Activated CD4-positive, alpha-beta T cell treated with anti-CD3 and anti-CD28 coated beads, Interleukin-2, amount 10 ng/mL, durations not matched to agents 24 days and 14 days (primary cell): Measurements from ENCODE around the gene NLRC5. TPM values are rescaled to one million over a fixed set of nuclear protein-coding genes. Genes with fewer than 3 reads are reported as not detected.
"Not testable (repeated sequence)": the region's sequence is repeated elsewhere in the genome, so short reads cannot be mapped to it uniquely, and the experiment has no call there.

Experiments
- DNase-seq: peaks from one replicate; pipeline ENCODE4 v3.0.0; 2022
- H3K27ac Mint-ChIP-seq: one replicate; pipeline ENCODE4 v1.8.0; 2022; ENCODE audit warnings: mild to moderate bottlenecking, mixed read lengths
- H3K27me3 Mint-ChIP-seq: one replicate; pipeline ENCODE4 v1.8.0; 2022; ENCODE audit warnings: mixed read lengths
- H3K36me3 Mint-ChIP-seq: one replicate; pipeline ENCODE4 v1.8.0; 2022; ENCODE audit warnings: low read depth, mild to moderate bottlenecking, mixed read lengths
- H3K4me1 Mint-ChIP-seq: one replicate; pipeline ENCODE4 v1.8.0; 2021; ENCODE audit warnings: mixed read lengths
- H3K4me3 Mint-ChIP-seq: one replicate; pipeline ENCODE4 v1.8.0; 2022; ENCODE audit warnings: mild to moderate bottlenecking, moderate library complexity, mixed read lengths
- H3K9me3 Mint-ChIP-seq: one replicate; pipeline ENCODE4 v1.8.0; 2021; ENCODE audit warnings: mixed read lengths
- intact Hi-C: fragments of 100-400 bp; cut with micrococcal nuclease; formaldehyde crosslinking; loops from one replicate; pipeline ENCODE4 v1.15.1; 2023
- total RNA-seq: library from RNA; stranded (reverse); gene quantifications from 2 replicates; pipeline ENCODE4 v1.2.3, GENCODE V29; 2022

NLRC5 gene
- total RNA-seq, 1 donor from 2014 or later: 214 TPM

DNA sequence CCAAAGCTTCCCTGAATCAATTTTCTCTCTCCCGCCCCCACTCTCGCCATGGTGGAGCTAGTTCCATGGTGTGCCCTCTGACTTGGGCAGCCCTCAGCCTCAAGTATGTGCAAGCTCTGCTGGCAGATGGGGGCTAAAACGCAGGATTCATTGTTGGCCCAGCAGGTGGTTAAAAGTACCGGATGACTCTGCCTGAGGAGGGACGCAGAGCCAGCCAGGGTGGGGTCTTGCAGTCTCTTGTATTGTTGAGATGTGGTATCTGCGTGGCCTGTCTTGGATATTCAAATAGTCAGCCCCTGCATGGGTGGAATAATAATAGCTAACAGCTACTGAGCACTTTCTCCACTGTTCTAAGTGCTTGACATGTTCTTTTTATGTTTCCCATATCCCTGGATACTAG lies 66.3 kb downstream of the NLRC5 start:
- intact Hi-C loops: no loop called here
- Mint-ChIP-seq H3K4me1 (peaks cover 15% of the 10 kb centered on the region), H3K36me3 (peaks cover 63% of the 10 kb centered on the region), H3K9me3 (no peaks in the 10 kb centered on the region), H3K4me3 (no peak overlapping the region), H3K27ac (no peak overlapping the region), H3K27me3 (no peaks in the 10 kb centered on the region)
- no peak for DNase-seq

DNA sequence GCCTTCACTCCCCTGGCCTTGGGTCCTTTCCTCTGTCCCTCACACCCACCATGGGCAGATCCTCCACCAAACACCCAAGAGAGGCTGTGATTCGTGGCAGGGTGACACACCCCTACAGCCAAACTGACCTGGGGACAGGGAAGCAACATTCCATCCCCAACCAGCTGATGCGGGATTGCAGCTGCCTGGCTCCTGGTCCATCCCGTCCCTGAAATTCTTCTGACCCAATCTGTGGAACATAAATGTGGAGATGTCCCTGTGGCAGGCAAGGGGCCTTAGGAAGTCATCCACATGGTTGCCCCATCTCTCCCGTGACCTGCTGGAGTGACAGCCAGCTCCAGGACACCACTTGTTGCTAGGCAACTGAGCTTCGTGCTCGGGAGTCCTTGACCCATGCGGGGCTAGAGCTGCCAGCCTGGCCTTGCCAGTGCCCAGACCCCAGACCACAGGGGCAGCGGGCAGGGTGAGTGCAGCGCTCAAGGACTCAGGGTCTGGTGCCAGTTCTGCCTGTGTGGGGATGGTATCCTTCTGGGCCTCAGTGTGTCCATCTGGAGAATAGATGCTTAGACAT lies 69.0 kb downstream of the NLRC5 start:
- H3K36me3 Mint-ChIP-seq: peaks cover 56% of the 10 kb centered on the region
- H3K27ac Mint-ChIP-seq: no peak overlapping the region
- DNase-seq: no peak

DNA sequence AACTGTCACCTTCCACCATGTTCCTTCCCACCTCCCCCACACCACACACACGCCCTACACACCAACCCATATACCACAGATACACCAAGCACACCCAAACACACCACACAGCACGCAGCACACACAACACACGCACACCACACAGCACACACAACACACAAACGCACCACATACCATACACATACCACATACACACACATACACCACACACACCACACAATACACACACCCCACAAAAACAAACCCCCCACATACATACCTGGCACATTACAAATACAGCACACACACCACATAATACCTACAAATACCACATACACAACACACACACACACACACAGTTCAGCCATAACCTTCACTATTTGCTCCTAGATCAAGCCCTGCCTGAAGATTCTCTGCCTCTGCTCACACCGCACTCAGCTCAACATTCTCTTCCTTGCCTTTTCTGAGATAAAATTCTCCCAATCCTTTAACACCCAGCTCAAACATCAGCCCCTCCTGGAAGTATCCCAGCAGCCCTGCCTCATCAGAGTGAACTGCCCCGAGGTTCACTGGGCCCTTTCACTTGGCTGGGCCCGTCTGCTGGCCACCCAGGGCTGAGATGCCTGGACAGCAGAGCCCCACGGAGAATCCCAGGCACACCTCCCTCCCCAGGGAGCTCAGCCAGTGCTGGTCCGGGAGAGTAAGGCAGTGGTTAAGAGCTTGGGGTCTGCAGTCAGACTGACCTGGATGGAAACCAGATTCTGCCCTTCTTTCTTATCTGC lies 71.1 kb downstream of the NLRC5 start:
- intact Hi-C loops: no loop called here
- no peaks in the 10 kb centered on the region for H3K9me3 Mint-ChIP-seq
- H3K27me3 Mint-ChIP-seq: no peaks in the 10 kb centered on the region
- DNase-seq: no peak
- H3K36me3 Mint-ChIP-seq: peaks cover 46% of the 10 kb centered on the region
- peak overlapping the region; percentile 54 for H3K27ac Mint-ChIP-seq
- H3K4me1 Mint-ChIP-seq: peaks cover 6% of the 10 kb centered on the region
- H3K4me3 Mint-ChIP-seq: no peak overlapping the region

More for the DNA sequence above, 69.0 kb downstream of the NLRC5 start:
- no peak overlapping the region for H3K4me3 Mint-ChIP-seq
- H3K4me1 Mint-ChIP-seq: peaks cover 6% of the 10 kb centered on the region
- intact Hi-C loops: no loop called here
- no peaks in the 10 kb centered on the region for H3K27me3 Mint-ChIP-seq
- no peaks in the 10 kb centered on the region for H3K9me3 Mint-ChIP-seq

DNA sequence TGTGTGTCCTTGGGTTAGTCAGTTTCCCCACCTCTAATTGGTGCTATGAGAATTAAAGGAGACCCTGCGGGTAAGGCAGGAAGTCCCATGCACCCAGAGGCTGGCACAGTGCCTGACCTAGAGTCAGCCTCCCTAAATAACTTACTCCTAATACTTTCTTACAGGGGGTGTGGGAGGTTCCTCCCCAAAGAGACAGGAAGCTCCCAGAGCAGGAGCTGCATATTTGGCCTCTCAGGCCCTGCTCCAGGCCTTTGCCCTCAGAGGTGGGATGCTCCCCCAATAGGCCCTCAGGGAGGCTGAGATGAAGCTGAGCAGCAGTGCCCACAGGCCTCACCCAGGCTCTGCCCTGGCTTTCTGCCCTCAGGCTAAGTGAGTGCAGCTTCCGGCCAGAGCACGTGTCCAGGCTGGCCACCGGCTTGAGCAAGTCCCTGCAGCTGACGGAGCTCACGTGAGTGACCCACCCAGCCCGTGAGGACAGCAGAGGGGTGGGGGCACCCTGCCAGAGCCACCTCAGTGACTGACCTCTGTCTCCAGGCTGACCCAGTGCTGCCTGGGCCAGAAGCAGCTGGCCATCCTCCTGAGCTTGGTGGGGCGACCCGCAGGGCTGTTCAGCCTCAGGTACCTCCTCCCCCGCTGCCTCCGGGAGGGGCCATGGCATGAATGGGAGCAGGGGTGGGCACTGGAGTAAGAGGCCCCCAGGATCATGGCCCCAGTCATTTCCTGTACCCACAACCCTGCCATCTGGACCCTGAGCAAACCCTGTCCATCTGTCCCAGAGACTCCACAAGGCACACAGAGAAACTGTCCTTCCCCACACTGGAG lies 71.9 kb downstream of the NLRC5 start:
- DNase-seq: no peak
- H3K9me3 Mint-ChIP-seq: no peaks in the 10 kb centered on the region
- intact Hi-C loops: no loop called here
- no peak overlapping the region for H3K4me3 Mint-ChIP-seq
- peaks cover 6% of the 10 kb centered on the region for H3K4me1 Mint-ChIP-seq
- no peaks in the 10 kb centered on the region for H3K27me3 Mint-ChIP-seq
- peaks cover 40% of the 10 kb centered on the region for H3K36me3 Mint-ChIP-seq
- peak overlapping the region; percentile 35 for H3K27ac Mint-ChIP-seq

DNA sequence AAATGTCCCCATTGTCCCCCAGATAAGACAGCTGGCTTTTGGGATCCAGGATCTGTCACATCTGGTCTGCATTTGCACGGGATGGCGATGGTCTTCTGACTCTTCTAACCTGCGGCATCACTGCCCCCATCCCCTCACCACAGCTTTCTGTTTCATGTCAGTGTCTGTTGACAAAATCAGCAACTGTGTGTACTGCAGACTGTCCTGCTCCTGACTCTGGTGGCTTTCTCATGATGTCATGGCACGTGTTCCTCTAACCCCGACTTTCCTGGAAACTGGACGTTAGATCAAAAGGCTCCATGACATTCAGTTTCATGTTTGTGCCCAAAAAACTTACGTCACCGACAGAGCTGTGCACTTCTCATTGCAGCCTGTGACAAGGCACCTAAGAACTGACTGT lies 73.0 kb downstream of the NLRC5 start:
- Mint-ChIP-seq H3K27ac (no peak overlapping the region), H3K27me3 (no peaks in the 10 kb centered on the region), H3K9me3 (no peaks in the 10 kb centered on the region), H3K4me3 (no peak overlapping the region), H3K4me1 (peaks cover 8% of the 10 kb centered on the region), H3K36me3 (peaks cover 47% of the 10 kb centered on the region)
- no peak for DNase-seq
- intact Hi-C loops: no loop called here

DNA sequence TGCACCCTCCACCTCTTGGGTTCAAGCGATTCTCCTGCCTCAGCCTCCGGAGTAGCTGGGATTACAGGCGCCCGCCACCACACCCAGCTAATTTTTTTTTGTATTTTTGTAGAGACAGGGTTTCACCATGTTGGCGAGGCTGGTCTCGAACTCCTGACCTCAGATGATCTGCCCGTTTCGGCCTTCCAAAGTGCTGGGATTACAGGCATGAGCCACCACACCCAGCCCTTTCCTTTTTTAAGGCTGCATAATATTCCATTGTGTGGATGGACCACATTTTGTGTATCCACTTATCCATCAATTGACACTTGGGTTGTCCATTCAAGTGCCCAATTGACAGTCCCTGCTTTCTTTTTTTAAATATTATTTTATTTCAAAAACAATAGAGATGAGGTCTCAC lies 73.8 kb downstream of the NLRC5 start:
- H3K4me1 Mint-ChIP-seq, DNase-seq, H3K9me3 Mint-ChIP-seq, intact Hi-C loops, H3K4me3 Mint-ChIP-seq, H3K27ac Mint-ChIP-seq, H3K27me3 Mint-ChIP-seq: not testable (repeated sequence)
- H3K36me3 Mint-ChIP-seq: peaks cover 45% of the 10 kb centered on the region

DNA sequence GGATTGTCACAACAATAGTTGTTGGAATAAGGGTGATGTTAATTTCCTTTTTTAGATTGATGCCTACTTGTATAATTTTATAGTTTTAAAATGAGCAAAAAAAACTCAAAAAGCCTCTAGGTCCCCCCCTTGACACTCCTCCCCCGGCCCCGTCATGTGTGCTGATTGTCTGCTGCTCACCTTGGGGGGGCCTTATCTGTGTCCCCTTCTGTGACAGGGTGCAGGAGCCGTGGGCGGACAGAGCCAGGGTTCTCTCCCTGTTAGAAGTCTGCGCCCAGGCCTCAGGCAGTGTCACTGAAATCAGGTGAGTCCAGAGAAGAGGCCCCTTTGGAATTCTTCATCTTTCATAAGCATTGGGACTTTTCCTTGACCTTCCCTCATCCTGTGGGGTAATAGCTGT lies 75.6 kb downstream of the NLRC5 start:
- Mint-ChIP-seq H3K27me3 (no peaks in the 10 kb centered on the region), H3K4me3 (no peak overlapping the region), H3K27ac (peak overlapping the region; percentile 40), H3K36me3 (peaks cover 53% of the 10 kb centered on the region), H3K4me1 (peaks cover 11% of the 10 kb centered on the region), H3K9me3 (no peaks in the 10 kb centered on the region)
- no peak for DNase-seq
- intact Hi-C loops: no loop called here

DNA sequence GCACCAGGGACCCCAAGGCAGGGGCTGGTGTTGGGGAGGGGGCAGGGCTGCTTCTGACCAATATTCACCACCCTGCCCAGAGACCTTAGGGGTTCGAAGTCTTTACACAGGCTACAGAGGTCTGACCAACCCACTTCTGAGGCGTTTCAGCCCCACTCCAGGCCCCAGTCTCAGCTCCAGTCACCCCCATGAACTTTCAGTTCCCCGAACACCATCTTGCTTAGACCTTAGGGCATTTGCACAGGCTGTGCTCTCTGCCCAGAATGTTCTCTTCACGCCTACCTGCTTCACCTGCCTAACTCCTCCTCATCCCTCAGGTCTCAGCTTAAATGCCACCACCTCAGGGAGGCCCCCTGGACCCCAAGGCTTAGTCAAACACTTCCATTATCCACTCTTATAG lies 77.3 kb downstream of the NLRC5 start:
- Mint-ChIP-seq H3K4me1 (peaks cover 19% of the 10 kb centered on the region), H3K4me3 (no peak overlapping the region), H3K27me3 (no peaks in the 10 kb centered on the region), H3K27ac (peak overlapping the region; percentile 6), H3K9me3 (no peaks in the 10 kb centered on the region), H3K36me3 (peaks cover 60% of the 10 kb centered on the region)
- no peak for DNase-seq
- intact Hi-C loops: no loop called here

DNA sequence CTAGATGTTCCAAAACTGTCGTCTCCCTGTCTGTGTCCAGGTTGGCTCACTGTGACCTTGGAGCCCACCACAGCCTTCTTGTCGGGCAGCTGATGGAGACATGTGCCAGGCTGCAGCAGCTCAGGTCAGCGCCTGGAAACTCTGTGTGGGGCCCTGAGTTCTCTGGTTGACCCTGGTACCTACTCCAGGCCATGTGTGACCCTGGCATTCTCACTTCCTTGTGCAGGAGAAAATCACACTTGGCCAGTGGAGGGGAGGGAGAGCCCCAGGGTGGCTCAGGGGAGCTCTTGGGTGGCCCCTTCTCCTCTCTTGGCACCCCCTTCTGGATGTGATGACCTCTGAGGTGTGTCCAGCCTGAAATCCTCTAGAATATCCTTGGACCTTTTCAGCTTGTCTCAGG lies 78.0 kb downstream of the NLRC5 start:
- H3K4me1 Mint-ChIP-seq: peaks cover 22% of the 10 kb centered on the region
- H3K27ac Mint-ChIP-seq: no peak overlapping the region
- no peak overlapping the region for H3K4me3 Mint-ChIP-seq
- peaks cover 62% of the 10 kb centered on the region for H3K36me3 Mint-ChIP-seq
- no peaks in the 10 kb centered on the region for H3K9me3 Mint-ChIP-seq
- no peaks in the 10 kb centered on the region for H3K27me3 Mint-ChIP-seq
- intact Hi-C loops: no loop called here
- no peak for DNase-seq

DNA sequence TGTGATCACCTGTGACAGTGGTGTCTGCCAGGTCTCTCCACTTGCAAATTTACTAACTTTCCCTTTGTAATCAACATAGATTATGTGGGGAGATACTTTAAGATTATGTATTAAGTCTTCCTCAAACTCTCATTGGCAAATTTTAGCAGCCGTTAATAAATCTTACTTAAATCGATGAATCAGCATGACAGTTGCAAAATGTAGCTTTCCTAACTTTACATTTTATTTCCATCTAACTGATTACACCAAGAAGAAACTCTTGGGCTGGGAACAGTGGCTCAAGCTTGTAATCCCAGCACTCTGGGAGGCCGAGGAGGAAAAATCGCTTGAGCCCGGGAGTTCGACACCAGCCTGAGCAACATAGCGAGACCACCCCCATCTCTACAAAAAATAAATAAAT lies 79.7 kb downstream of the NLRC5 start:
- no peaks in the 10 kb centered on the region for H3K9me3 Mint-ChIP-seq
- no peak overlapping the region for H3K4me3 Mint-ChIP-seq
- DNase-seq: no peak
- no peaks in the 10 kb centered on the region for H3K27me3 Mint-ChIP-seq
- intact Hi-C loops: no loop called here
- H3K36me3 Mint-ChIP-seq: peaks cover 67% of the 10 kb centered on the region
- H3K4me1 Mint-ChIP-seq: peaks cover 22% of the 10 kb centered on the region
- no peak overlapping the region for H3K27ac Mint-ChIP-seq

DNA sequence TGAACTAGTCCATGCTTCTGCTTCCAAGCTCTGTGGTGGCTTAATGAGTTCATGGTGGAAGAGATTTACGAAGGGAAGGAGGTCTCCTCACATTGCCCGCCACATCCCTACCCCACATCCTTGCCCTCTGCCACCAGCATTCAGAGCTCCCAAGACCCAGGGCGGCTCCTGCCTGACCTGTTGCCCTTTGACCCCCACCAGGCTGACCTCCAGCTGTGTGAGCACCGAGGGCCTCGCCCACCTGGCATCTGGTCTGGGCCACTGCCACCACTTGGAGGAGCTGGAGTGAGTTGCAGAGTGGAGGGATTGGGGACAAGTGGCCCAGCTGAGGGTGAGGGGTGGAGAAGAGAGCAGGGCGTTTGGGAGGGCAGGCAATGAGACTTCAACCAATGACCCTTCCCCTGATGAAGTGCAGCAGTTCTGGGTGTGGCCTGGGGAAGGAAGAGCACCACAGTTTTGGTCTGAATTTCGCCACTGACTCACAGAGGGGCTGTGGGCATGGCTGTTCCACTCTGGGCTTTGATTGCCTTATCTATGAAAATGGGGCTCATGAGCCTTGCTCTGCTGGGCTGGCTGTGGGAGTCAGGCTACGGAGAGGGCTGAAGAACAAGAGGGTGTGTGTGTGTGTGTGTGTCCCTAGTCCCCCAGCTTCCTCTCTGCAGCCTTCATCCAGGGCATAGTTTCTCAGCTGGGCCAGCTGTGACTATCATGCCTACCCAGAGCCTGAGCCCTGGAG lies 80.4 kb downstream of the NLRC5 start:
- Mint-ChIP-seq H3K36me3 (peaks cover 69% of the 10 kb centered on the region), H3K9me3 (no peaks in the 10 kb centered on the region), H3K4me3 (no peak overlapping the region), H3K27me3 (no peaks in the 10 kb centered on the region), H3K4me1 (peaks cover 22% of the 10 kb centered on the region), H3K27ac (peak overlapping the region; percentile 76)
- no peak for DNase-seq
- intact Hi-C loops: no loop called here

DNA sequence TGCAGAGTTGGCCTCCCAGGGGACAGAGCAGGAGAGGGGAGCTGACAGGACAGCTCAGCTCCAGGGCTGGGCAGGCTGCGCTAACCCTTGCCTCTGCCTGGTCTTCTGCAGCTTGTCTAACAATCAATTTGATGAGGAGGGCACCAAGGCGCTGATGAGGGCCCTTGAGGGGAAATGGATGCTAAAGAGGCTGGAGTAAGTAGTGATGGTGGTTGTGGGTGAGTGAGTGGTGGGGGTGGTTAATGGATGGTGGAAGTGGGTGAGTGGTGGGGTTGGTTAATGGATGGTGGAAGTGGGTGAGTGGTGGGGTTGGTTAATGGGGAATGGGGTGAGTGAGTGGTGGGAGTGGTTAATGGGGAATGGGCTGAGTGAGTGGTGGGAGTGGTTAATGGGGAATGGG lies 81.1 kb downstream of the NLRC5 start:
- H3K27me3 Mint-ChIP-seq: no peaks in the 10 kb centered on the region
- H3K36me3 Mint-ChIP-seq: peaks cover 68% of the 10 kb centered on the region
- no peaks in the 10 kb centered on the region for H3K9me3 Mint-ChIP-seq
- H3K4me1 Mint-ChIP-seq: peaks cover 22% of the 10 kb centered on the region
- no peak for DNase-seq
- H3K27ac Mint-ChIP-seq: peak overlapping the region; percentile 76
- intact Hi-C loops: no loop called here
- no peak overlapping the region for H3K4me3 Mint-ChIP-seq

DNA sequence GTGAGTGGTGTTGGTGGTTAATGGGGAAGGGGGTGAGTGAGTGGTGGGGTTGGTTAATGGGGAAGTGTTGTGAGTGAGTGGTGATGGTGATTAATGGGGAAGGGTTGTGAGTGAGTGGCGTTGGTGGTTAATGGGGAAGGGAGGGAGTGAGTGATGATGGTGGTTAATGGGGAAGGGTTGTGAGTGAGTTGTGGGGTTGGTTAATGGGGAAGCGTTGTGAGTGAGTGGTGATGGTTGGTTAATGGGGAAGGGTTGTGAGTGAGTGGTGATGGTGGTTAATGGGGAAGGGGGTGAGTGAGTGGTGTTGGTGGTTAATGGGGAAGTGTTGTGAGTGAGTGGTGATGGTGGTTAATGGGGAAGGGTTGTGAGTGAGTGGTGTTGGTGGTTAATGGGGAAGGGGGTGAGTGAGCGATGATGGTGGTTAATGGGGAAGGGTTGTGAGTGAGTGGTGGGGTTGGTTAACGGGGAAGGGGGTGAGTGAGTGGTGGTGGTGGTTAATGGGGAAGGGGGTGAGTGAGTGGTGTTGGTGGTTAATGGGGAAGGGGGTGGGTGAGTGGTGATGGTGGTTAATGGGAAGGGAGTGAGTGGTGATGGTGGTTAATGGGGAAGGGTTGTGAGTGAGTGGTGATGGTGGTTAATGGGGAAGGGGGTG lies 81.8 kb downstream of the NLRC5 start:
- Mint-ChIP-seq H3K4me1 (peaks cover 22% of the 10 kb centered on the region), H3K36me3 (peaks cover 73% of the 10 kb centered on the region), H3K27ac (peak overlapping the region; percentile 75)
- H3K4me3 Mint-ChIP-seq, intact Hi-C loops, H3K9me3 Mint-ChIP-seq, H3K27me3 Mint-ChIP-seq, DNase-seq: not testable (repeated sequence)
